Hepatocyte (in vitro differentiated cells): ENCODE results near the gene PADI3.

Experiments
- CTCF ChIP-seq: fragments of 200-600 bp; sonication (generic); IDR thresholded peaks from 2 replicates; pipeline ENCODE4 v1.5.1; 2016; ENCODE audit warnings: antibody characterized with exemption, mild to moderate bottlenecking; ENCODE audit not compliant: poor library complexity
- EZH2 ChIP-seq: fragments of 200-600 bp; sonication (generic); IDR thresholded peaks from 2 replicates; pipeline ENCODE4 v1.6.1; 2016; ENCODE audit warnings: antibody characterized with exemption, mild to moderate bottlenecking, borderline replicate concordance

GRCh38 chr1:17216078-17216477, 32.8 kb upstream of the PADI3 start:
- TF ChIP-seq CTCF (no peak), EZH2 (no peak)
